SKM-1 (cell line): ENCODE data around the gene LIME1.

Source experiments
- DNase-seq: peaks from one replicate; lab custom pipeline; 2025; ENCODE audit not compliant: unreplicated experiment; lab: John Stamatoyannopoulos, UW

LIME1 gene

DNA sequence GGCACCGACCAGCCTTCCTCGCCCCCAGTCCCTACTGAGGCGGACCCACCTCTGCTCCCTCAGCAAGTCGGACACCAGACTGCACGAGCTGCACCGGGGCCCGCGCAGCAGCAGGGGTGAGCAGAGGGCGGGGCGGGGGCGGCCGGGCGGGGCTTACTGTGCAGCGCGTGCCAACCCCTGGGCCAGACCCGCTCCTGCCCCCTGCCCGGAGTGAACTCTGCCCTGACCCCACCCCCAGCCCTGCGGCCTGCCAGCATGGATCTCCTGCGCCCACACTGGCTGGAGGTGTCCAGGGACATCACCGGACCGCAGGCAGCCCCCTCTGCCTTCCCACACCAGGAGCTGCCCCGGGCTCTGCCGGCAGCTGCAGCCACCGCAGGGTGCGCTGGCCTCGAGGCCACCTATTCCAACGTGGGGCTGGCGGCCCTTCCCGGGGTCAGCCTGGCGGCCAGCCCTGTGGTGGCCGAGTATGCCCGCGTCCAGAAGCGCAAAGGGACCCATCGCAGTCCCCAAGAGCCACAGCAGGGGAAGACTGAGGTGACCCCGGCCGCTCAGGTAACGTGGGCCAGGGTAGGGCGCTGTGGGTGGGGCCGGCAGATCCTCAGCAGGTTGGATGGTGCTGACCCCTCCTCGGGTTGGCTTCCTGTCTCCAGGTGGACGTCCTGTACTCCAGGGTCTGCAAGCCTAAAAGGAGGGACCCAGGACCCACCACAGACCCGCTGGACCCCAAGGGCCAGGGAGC lies 1.7 kb downstream of the LIME1 start:
- DNase-seq = no peak

DNA sequence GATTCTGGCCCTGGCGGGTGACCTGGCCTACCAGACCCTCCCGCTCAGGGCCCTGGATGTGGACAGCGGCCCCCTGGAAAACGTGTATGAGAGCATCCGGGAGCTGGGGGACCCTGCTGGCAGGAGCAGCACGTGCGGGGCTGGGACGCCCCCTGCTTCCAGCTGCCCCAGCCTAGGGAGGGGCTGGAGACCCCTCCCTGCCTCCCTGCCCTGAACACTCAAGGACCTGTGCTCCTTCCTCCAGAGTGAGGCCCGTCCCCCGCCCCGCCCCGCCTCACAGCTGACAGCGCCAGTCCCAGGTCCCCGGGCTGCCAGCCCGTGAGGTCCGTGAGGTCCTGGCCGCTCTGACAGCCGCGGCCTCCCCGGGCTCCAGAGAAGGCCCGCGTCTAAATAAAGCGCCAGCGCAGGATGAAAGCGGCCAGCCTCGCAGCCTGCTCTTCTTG lies 2.2 kb downstream of the LIME1 start:
- no peak for DNase-seq

DNA sequence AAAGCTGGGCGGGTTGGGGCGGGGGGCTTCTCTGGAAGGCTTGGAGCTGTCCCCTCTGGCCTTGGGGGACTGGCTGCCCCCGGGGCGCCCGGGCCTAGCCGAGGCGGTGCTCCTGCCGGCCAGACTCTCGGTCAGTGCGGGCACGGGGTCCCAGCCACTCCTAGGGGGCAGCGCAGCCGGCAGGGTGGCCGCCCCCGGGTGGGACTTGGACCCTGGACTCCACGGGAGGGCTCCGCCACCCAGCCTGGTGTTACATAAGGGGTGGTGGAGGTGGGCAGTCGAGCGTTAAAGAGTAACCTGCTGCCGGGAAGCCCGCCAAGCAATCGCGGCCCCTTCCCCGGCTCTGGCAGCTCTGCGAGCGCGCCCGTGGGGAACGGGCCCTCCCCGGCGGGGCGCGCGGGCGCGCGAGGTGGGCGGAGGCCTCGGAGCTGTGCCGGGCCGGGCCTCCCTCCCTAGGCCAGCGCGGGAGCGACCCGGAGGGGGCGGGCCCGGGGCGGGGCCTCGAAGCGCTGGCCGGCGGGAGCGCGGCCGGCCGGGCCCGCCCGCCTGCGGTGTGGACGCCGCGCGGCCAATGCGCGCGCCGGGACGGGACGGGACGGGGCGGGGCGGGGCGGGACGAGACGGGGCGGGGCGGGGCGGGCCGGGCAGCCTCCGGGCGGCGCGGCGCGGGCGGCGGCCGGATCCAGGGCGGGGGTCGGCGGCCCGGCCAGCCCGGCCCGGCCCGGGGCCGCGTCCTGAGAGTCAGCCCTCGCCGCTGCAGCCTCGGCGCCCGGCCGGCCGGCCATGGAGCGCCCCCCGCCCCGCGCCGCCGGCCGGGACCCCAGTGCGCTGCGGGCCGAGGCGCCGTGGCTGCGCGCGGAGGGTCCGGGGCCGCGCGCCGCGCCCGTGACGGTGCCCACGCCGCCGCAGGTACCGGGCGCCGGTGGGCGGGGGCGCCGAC lies 2.9 kb downstream of the LIME1 start, which contains the start of gene SLC2A4RG:
Gene SLC2A4RG (plus strand): TSS at position 647 of the 940 bp plus-strand sequence. CDS start 137 bp downstream, at position 784.
- peak; percentile 13 for DNase-seq

DNA sequence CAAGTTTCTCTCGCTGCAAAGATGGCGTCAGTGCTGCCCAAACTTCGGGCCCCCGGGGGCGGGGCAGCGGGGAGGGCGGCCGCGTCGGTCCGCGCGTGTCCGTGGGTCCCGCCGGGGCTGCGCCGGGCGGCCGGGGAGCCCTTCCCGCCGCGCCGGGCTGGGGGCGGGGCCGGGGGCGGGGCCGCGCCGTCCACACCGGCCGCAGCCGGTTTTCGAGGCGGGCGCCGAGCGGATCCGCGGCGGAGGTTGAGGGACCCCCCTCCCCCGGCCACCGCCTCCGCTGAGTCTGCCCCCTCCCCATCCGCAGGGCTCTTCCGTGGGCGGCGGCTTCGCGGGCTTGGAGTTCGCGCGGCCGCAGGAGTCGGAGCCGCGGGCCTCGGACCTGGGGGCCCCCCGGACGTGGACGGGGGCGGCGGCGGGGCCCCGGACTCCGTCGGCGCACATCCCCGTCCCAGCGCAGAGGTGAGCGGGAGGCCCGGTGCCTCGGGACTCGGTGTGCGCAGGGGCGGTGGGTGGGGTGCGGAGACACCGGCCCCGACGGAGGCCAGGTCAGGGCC lies 3.7 kb downstream of the LIME1 start:
- DNase-seq = no peak

DNA sequence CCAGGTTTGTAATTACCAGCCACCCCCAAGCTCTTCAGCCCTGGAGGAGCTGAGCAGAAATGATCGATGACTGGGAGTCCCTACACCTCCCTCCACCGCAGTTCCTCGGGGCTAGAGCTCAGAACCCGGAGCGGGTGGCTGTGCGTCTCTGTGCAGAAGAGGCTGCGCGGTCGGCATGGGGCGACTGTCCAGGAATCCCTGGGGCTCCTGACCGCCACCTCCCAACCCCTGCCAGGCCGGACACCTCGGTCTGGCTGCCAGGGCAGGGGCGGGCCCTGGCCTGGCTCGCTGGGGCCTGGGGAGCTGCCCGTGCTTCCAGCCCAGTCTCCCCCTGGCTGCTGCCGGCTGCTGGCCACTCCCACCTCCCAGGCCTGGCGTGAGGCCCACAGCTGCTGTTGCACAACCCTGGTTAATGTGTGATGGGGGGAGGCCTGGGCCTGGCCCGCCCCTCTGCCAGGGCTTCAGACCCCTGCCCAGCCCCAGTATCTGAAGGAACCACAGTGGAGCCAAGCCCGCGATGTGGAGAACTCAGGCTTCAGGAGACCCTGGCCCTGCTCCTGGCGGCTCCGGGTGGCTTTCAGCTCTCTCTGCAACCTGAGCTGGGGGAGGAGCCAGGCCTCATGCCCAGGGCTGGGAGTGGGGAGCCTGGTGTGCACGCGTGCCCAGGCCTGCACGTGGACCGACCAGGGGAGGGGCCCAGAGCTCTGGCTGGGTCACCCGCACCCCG lies 4.3 kb downstream of the LIME1 start:
- DNase-seq = no peak

DNA sequence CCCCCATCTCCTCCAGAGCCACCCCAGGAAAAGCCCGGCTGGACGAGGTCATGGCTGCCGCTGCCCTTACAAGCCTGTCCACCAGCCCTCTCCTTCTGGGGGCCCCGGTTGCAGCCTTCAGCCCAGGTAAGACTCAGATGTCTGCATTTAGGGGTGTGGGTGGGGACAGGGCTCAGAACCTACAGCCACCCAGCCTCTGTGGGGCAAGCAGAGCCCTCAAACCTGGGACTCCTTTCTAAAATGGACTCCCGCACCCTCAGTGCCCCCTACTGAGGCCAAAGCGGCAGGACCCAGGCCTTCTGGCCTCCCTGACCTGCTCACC lies 4.9 kb downstream of the LIME1 start:
- DNase-seq = no peak

DNA sequence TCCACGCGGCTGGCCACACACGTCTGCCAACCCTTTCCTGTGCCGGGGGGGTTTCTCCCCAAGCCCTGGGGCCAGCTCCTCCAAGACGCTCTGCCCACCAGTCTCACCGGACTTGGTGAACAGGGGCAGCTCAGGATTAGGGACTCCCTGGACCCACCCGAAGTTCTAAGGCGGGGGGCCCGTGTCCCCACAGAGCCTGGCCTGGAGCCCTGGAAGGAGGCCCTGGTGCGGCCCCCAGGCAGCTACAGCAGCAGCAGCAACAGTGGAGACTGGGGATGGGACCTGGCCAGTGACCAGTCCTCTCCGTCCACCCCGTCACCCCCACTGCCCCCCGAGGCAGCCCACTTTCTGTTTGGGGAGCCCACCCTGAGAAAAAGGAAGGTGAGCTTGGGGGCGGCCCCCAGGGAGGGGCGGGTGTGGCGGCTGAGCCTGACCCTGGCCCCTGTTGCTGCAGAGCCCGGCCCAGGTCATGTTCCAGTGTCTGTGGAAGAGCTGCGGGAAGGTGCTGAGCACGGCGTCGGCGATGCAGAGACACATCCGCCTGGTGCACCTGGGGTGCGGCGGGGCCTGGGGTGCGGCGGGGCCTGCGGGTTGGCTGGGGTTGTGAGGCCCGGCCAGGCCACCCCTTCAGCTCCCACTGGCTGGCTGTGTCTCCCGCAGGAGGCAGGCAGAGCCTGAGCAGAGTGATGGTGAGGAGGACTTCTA lies 5.4 kb downstream of the LIME1 start:
- no peak for DNase-seq

DNA sequence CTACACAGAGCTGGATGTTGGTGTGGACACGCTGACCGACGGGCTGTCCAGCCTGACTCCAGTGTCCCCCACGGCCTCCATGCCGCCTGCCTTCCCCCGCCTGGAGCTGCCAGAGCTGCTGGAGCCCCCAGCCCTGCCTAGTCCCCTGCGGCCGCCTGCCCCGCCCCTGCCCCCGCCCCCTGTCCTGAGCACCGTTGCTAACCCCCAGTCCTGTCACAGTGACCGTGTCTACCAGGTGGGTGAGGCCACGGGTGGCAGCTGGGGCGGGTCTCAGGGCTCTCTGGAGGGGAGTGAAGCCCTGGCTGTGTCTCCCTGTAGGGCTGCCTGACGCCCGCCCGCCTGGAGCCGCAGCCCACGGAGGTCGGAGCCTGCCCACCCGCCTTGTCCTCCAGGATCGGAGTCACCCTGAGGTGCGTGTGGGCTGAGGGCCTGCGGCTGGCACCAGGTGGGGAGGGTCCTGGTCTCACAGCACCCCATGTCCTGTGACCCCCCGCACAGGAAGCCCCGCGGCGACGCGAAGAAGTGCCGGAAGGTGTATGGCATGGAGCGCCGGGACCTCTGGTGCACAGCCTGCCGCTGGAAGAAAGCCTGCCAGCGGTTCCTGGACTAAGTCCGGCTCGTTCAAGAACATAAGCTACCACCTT lies 6.0 kb downstream of the LIME1 start:
- no peak for DNase-seq

DNA sequence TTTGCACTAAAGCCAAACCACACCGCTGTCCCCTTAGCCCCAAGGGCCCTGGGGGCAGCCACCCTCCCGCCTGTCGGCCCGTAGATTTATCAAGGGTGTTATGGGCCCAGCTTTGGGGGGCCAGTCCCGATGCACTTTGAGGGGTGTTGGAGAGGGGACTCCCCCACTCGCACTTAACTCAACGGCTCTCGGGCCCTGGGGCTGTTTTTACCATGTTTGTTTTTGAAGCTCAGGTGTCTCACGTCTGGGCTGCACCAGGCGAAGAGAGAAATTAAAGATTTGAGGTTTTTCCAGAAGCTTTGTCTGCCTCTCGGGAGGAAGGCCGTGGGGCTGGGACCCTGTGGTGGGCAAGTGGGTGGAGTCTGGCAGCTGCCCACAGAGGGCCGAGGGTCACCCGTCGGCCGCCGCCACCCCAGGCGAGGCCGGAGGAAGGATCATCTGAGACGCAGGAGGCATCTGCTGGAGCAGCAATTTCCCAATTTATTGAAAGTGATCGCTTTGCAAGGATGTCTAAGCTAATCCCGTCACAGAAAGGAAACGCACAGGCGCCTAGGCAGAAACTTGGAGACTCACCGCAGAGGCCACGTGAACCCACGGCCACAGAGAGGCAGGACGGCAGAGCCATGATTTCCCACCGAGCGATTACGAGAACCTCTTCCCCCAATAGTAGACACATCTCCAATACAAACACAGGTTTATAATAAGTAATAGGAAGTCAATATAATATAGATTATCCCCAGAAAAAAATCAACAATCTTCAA lies 6.9 kb downstream of the LIME1 start:
- DNase-seq = no peak

DNA sequence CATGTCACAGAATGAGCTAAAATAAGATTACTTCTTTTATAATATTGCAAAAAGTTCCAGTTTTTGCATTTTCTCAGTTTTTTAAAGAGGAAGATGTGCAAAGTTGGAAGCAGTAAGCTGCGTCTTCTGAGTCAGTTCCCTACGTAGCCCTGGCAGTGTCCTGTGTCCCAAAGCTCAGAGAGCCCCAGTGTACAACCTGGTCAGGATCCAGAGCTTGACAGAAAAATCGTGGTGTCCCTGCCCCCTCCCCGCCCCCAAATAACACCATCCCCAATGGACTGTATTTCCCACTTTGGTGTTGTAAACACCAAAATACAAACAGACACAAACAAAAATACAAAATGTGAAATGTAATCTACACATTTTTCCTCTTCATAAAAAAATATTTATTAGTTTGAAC lies 7.7 kb downstream of the LIME1 start:
- no peak for DNase-seq

DNA sequence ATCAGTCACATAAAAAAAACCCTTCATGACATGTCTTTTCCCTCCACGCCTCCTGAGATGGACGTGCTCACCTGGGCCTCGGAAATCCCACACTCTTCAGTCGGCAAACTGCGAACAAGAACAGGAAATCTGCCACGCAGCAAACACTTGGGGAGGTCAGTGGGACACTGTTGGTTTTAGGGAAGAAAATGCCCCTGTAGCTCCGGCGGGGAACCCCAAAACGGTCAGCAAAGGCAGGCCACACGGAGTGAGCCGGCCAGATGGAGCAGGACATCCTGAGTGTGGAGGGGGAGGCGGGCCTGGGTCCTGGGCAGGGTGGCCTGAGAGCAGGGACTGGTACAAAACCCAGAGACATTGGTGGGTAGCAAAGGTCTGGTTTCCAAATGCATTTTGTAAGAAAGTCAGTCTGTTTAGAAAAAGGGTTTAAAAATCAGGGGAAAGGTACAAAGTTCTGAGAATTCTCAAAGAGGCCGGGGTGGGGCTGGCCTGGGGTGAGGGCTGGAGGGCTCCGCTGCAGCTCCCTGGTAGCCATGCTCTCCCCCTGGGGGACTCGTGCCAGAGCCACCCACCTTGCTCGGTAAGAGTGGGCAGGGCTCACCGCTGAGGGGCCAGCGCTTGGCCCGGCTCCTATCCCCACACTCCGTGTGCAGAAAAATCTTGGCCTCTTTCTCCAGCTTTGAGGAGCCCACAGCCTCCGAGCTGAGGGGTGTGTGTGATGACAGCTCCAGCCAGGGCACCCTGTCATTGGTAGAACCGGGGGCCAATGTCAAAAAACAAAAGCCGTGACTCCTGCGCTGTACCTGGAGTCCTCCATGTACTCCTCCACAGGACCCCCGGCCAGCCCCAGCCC lies 8.3 kb downstream of the LIME1 start:
- no peak for DNase-seq

DNA sequence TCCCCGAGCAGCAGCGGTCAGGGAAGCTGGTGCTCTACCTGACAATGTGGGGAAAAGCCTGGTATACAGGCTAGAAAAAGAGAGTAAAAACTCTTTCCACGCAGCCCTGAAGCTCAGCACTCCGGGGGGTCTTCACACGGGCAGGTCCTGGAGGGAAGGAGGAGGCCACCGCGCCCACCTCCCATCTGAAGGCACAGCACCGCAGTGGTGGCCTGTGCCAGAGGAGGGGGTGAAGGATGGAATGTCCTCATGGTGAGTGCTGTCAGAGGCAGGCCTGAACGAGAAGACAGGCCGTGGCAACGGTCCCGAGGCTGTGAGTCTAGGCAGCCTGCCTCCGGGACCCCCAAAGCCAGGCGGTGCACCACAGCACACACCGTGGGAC lies 9.0 kb downstream of the LIME1 start:
- no peak for DNase-seq

DNA sequence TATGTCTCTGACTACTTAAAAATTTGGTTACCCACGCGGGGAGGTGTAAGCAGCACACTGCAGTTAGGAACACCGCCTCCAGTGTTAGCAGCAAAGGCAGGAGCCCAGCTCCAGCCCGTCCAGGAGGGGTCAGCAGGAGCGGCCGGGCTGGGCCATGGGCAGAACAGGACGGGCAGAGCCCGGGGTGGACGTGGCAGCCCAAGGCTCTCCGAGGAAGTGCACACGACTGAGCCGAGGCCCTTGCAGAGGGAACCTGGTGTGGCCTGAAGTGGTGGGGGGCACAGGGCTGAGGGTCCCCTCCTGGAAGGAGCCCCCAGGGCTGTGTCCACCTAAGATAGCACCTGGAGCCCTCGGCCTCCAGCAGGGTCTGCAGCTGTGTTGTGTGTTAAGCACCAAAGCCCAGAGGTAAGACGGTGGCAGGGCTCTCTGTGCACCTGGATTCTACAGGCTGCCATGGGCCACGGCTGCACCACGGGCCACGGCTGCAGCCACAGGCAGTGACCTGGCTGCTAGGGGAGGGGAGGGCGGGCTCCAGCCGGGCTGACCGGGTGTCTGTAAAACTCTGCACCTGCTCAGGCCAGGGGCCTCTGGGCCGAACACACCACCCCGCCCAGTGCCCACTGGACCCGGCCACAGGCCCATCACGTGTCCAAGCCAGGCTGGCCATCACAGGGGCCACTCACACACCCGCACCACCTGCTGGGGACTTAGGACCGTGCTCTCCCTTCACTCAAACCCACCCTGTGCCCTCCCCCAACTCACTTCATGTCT lies 9.7 kb downstream of the LIME1 start:
- DNase-seq = no peak

DNA sequence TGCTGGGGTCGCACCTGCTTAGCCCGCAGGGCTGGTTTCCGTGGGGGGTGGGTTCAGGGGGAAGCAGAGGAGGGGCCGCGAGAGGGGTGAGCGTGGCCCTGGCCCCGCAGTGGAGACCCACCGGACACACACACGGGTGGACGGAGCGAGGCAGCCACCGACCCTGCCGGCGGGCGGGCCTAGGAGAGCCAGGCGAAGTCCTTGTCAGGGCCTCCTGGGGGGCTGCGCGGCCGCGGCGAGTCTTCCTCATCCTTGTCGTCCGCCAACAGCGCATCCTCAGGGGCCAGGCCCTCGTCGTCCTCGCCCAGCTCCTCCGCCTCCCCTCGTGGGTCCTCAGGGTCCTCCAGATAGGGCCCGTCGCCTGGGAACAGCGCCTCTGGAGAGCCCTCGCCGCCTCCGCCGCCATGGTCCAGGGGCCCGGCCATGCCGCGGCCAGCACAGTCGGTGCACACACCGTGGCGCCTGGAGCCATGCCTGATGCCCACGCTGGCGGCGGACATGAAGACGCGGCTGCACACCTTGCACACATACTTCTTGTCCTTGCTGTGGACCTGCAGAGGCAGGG lies 10.4 kb downstream of the LIME1 start:
- no peak for DNase-seq

DNA sequence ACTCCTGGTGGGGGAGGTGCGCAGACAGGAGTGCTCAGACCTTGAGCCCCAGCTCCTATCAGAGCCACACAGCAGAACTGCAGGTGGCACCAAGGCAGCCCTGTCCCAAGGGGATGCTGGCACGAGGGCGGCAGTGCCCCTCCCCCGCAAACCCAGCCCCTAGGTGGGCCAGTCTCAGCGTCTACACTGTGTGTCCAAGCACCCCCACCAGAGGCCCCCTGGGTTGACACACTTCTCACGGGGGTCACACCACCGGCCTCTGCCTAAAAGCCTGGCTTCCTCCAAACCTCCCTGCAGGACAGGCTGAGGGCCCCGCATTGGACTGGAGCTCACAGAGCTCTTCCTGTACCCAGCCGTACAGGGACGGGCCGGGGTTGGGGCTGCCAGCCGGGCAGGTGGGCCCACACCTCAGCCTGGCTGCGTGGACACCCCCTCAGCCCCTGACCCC lies 11.2 kb downstream of the LIME1 start:
- no peak for DNase-seq

DNA sequence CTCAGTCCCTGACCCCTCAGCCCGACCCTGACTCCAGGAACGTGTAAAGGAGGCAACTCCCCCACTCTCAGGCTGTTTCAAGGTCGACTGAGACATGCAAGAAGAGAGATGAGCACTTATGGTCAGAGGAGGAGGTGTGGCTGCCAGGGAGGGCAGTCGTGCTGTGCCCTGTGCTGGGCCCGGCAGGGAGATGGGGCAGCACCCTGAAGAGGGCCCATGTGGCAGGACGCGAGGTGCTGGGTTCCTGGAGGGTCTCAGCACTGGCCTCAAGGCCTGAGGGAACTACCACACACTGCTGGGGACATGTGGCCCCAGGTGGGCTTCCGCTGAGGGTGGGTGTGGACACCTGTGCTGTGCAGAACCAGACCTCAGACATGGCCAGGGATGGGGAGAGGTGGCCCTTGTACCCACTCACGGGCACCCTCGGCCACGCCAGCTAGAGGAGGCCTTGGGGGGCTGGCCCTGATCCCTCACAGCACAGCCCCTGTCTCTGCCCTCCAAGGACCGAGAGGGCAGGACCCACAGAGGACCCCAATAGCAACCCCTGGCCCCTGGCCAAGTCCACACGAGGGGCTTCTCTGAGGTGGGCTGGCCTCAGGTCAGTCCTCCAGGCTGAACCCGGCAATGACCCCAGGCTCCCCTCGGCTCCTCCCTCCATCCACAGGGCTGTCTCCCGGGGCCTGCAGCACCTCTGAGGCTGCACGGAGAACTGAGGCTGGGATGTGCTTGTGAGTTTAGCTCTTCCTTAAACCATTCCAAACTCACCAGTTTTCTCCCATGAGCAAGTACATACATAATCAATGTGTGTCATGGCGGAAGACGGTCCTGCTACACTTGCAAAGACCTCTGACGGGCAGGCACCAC lies 11.8 kb downstream of the LIME1 start:
- no peak for DNase-seq

DNA sequence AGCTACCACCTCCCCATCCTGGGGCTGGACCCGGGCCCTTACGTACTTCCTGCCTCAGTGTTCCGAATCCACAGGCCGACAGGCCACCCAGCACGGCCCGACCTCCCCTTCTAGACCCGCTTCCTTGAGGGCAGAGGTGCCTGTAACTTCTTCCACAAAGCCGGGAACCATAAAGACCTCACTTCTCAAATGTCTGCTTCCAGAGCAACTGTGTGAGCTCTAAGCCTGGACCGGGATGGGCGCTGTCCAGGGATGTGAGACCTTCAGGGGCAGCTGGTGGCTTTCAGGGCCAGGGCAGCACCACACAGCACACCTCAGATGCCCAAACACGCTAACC lies 12.4 kb downstream of the LIME1 start:
- no peak for DNase-seq
